K562 (cell line): Measurements from ENCODE around the gene IL6ST. TPM values are rescaled to one million over a fixed set of nuclear protein-coding genes. Genes with fewer than 3 reads are reported as not detected.
A peak's percentile ranks its signal among the peaks of the same experiment; 100 is the strongest.

Experiments used
- BRD9 ChIP-seq: fragments of 450-650 bp; IDR thresholded peaks from 2 replicates; pipeline ENCODE4 v1.6.1; 2018; ENCODE audit warnings: low read depth; ENCODE audit not compliant: partially characterized antibody
- GTF2A2 ChIP-seq: IDR thresholded peaks from 2 replicates; pipeline ENCODE4 v1.6.1; 2016; ENCODE audit warnings: mild to moderate bottlenecking, missing genetic modification characterization, missing compliant biosample characterization
- MCM2 ChIP-seq: fragments of 450-650 bp; IDR thresholded peaks from 2 replicates; pipeline ENCODE4 v1.6.1; 2017; ENCODE audit warnings: low read depth, mild to moderate bottlenecking
- TEAD2 ChIP-seq: fragments of 450-650 bp; IDR thresholded peaks from 2 replicates; pipeline ENCODE4 v1.6.1; 2016; ENCODE audit warnings: missing genetic modification characterization, control low read depth, missing compliant biosample characterization
- polyA plus RNA-seq, 8 experiments: library from polyadenylated mRNA; depleted of rRNA in 4 of 8; stranded (reverse) in 5 of 8; unstranded in 3 of 8; fragments of >200 nt; fragmentation: Nextera tagmentation in 2 of 8; fragmentation: Illumina TruSeq in 1 of 8; extraction: Ambion mirVana in 2 of 8; extraction: Trizol in 1 of 8; gene quantifications; 2 replicates each; pipeline versions ENCODE4 v1.2.1 to v1.2.3, GENCODE V29; 2011 to 2014; ENCODE audit warnings: inconsistent platforms in 1 of 8, missing spikeins in 1 of 8
- total RNA-seq, 7 experiments: library from RNA; depleted of rRNA in 6 of 7; stranded (reverse); fragments of >200 nt in 6 of 7; fragmentation: Illumina TruSeq in 2 of 7; extraction: Trizol in 2 of 7; gene quantifications; 2 replicates each; pipeline versions ENCODE4 v1.2.1 to v1.2.3, GENCODE V29; 2011 to 2021; ENCODE audit warnings: low replicate concordance in 1 of 7
- TF ChIP-seq, protein P1 (sequence below): fragments of 250-450 bp; sonication (Bioruptor Pico); IDR thresholded peaks from 2 replicates; pipeline ENCODE4 v1.4.0; 2020
- TF ChIP-seq, protein P2 (sequence below), 2 experiments: IDR thresholded peaks in 1 of 2; conservative IDR thresholded peaks in 1 of 2; 2 replicates each; pipeline ENCODE4 v1.6.1; 2016; ENCODE audit warnings: low read depth in 2 of 2, mild to moderate bottlenecking in 1 of 2, missing compliant biosample characterization in 1 of 2, missing genetic modification characterization in 1 of 2, moderate library complexity in 1 of 2
- TF ChIP-seq, protein P3 (sequence below): fragments of 250-450 bp; sonication (Bioruptor Pico); IDR thresholded peaks from 2 replicates; pipeline ENCODE4 v1.6.1; 2021; ENCODE audit warnings: mild to moderate bottlenecking

The IL6ST gene
- total and polyA plus RNA-seq, 9 of the 15 experiments (the other 6 are each of a cell fraction or from before 2014, with no cell fraction given): 2.0 to 27.0 (median 7.9) TPM

DNA sequence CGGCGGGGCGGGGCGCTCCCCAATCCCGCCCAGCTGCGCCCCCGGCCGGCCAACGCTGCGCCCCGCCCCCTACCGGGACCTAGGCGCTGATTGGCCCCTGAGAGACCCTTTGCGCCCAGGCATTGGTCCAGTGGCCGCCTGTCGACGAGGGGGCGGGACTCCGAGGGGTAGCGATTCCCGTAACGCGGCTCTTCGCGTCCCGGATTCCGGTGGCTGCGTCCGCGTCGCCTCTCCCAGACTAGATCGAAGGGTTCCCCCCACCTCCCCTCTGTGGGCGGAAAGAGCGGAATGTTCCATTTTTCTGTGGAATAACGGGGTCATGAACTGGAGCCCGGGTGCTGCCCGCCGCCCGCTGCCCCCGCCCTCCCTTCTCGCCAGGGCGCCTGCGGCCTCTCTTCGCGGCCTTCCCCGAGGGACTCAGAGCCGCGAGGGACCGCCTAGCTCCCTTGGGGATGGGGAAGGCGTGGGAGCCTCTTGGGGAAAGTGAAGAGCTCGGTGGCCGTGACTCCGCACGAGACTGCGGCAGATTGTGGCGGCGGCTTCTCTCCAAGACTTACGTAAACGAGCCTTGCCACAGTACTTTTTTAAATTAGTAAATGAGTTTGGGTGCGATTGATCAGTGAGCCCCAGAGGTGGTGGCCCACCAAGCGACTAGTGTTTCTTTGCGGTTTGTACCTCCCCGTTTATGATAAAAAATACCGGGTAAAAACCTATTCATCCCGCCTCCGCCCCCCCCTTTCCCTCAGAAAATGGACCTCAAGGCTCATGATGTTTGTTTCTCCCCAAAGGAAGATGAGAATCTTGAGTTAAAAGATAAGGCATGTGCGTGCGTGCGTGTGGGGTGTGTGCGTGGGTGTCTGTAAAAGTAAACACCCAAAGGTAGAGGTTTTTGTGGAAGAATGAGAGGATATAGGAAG is 493 bp upstream of the IL6ST start (continued):
- TF ChIP-seq, protein P1, sequence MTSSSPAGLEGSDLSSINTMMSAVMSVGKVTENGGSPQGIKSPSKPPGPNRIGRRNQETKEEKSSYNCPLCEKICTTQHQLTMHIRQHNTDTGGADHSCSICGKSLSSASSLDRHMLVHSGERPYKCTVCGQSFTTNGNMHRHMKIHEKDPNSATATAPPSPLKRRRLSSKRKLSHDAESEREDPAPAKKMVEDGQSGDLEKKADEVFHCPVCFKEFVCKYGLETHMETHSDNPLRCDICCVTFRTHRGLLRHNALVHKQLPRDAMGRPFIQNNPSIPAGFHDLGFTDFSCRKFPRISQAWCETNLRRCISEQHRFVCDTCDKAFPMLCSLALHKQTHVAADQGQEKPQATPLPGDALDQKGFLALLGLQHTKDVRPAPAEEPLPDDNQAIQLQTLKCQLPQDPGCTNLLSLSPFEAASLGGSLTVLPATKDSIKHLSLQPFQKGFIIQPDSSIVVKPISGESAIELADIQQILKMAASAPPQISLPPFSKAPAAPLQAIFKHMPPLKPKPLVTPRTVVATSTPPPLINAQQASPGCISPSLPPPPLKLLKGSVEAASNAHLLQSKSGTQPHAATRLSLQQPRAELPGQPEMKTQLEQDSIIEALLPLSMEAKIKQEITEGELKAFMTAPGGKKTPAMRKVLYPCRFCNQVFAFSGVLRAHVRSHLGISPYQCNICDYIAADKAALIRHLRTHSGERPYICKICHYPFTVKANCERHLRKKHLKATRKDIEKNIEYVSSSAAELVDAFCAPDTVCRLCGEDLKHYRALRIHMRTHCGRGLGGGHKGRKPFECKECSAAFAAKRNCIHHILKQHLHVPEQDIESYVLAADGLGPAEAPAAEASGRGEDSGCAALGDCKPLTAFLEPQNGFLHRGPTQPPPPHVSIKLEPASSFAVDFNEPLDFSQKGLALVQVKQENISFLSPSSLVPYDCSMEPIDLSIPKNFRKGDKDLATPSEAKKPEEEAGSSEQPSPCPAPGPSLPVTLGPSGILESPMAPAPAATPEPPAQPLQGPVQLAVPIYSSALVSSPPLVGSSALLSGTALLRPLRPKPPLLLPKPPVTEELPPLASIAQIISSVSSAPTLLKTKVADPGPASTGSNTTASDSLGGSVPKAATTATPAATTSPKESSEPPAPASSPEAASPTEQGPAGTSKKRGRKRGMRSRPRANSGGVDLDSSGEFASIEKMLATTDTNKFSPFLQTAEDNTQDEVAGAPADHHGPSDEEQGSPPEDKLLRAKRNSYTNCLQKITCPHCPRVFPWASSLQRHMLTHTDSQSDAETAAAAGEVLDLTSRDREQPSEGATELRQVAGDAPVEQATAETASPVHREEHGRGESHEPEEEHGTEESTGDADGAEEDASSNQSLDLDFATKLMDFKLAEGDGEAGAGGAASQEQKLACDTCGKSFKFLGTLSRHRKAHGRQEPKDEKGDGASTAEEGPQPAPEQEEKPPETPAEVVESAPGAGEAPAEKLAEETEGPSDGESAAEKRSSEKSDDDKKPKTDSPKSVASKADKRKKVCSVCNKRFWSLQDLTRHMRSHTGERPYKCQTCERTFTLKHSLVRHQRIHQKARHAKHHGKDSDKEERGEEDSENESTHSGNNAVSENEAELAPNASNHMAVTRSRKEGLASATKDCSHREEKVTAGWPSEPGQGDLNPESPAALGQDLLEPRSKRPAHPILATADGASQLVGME (CRISPR knock-in tag): no peak
- TF ChIP-seq GTF2A2 (no peak), BRD9 (peak; percentile 28), TEAD2 (no peak), MCM2 (no peak)
- TF ChIP-seq, protein P2, sequence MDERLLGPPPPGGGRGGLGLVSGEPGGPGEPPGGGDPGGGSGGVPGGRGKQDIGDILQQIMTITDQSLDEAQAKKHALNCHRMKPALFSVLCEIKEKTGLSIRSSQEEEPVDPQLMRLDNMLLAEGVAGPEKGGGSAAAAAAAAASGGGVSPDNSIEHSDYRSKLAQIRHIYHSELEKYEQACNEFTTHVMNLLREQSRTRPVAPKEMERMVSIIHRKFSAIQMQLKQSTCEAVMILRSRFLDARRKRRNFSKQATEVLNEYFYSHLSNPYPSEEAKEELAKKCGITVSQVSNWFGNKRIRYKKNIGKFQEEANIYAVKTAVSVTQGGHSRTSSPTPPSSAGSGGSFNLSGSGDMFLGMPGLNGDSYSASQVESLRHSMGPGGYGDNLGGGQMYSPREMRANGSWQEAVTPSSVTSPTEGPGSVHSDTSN (CRISPR knock-in tag; IDR thresholded peaks at IDR 0.05; ENCODE audit: low read depth): peak; percentile 35; the same call in 1 of the 2 replicates
- TF ChIP-seq, protein P2 (tag; conservative IDR thresholded peaks at IDR 0.05; ENCODE audit: low read depth): peak; percentile 90
- TF ChIP-seq, protein P3, sequence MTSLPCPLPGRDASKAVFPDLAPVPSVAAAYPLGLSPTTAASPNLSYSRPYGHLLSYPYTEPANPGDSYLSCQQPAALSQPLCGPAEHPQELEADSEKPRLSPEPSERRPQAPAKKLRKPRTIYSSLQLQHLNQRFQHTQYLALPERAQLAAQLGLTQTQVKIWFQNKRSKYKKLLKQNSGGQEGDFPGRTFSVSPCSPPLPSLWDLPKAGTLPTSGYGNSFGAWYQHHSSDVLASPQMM (CRISPR knock-in tag): no peak
- TF ChIP-seq, all 486 proteins: peak for 95
